GM12878 (cell line): Measurements from ENCODE around the gene RIPOR3. TPM values are rescaled to one million over a fixed set of nuclear protein-coding genes. Genes with fewer than 3 reads are reported as not detected.

Experiments used
- ATAC-seq: fragments of 200-7000 bp; cut with Tn5 transposase; 3 replicates; pipeline ENCODE4 v1.9.1; 2020; ENCODE audit warnings: mild to moderate bottlenecking, moderate library complexity
- BruUV-seq: library from RNA; stranded (reverse); fragments of 400-500 nt; replicated peaks from 2 replicates; lab custom pipeline; 2021; lab: Mats Ljungman, UMichigan
- CTCF ChIA-PET: fragments of 300-600 bp; sonication (Branson Sonifier 250); formaldehyde crosslinking; extraction: SDS; loops from one replicate; lab custom pipeline; 2021; ENCODE audit warnings: inconsistent platforms; lab: Yijun Ruan, JAX
- POLR2A ChIA-PET: fragments of 350-600 bp; formaldehyde crosslinking; extraction: SDS; loops from one replicate; lab custom pipeline; 2021; ENCODE audit warnings: inconsistent platforms; lab: Charles Lee
- RAD21 ChIA-PET: fragments of 300-600 bp; sonication (Branson Sonifier 250); formaldehyde crosslinking; loops from one replicate; lab custom pipeline; 2023; ENCODE audit warnings: antibody characterized with exemption; ENCODE audit not compliant: unreplicated experiment; lab: Charles Lee
- SMC1A ChIA-PET: fragments of 300-600 bp; sonication (Branson Sonifier 250); formaldehyde crosslinking; loops from one replicate; lab custom pipeline; 2023; ENCODE audit not compliant: unreplicated experiment, uncharacterized antibody; lab: Charles Lee
- DNase-seq: peaks from one replicate; pipeline ENCODE4 v3.0.0-alpha.2; 2011; ENCODE audit warnings: low read depth, low spot score
- FAIRE-seq: peaks from 3 replicates; lab custom pipeline; 2011; peaks lifted over from hg19 to GRCh38; lab: Jason Lieb, UNC
- H2AFZ ChIP-seq: 2 replicates; pipeline ENCODE4 v1.6.0; 2011; ENCODE audit warnings: low read depth, low read length, control low read depth; ENCODE audit not compliant: control insufficient read depth
- H3K27ac ChIP-seq: 2 replicates; pipeline ENCODE4 v1.5.1; 2011; ENCODE audit warnings: control low read depth; ENCODE audit not compliant: control insufficient read depth, insufficient read depth
- H3K27me3 ChIP-seq, 2 experiments: replicated peaks in 1 of 2; 2 replicates each; pipeline versions ENCODE4 v1.6.0 to v1.6.1; 2011; ENCODE audit warnings: low read length in 1 of 2; ENCODE audit not compliant: control insufficient read depth in 2 of 2, insufficient read depth in 2 of 2
- H3K36me3 ChIP-seq, 2 experiments: 2 replicates each; pipeline ENCODE4 v1.5.1; 2011; ENCODE audit warnings: low read length in 1 of 2; ENCODE audit not compliant: control insufficient read depth in 2 of 2, insufficient read depth in 2 of 2
- H3K4me1 ChIP-seq: 2 replicates; pipeline ENCODE4 v1.6.1; 2011; ENCODE audit warnings: mild to moderate bottlenecking, low read length, moderate library complexity, mixed read lengths; ENCODE audit not compliant: control insufficient read depth, insufficient read depth
- H3K4me2 ChIP-seq: 2 replicates; pipeline ENCODE4 v1.6.0; 2011; ENCODE audit warnings: control low read depth; ENCODE audit not compliant: control insufficient read depth, insufficient read depth
- H3K4me3 ChIP-seq: fragments of 200-600 bp; sonication (generic); 2 replicates; pipeline ENCODE4 v1.5.1; 2016
- H3K79me2 ChIP-seq: 2 replicates; pipeline ENCODE4 v1.6.0; 2011; ENCODE audit warnings: low read length; ENCODE audit not compliant: control insufficient read depth, insufficient read depth
- H3K9ac ChIP-seq: 2 replicates; pipeline ENCODE4 v1.8.0; 2011; ENCODE audit warnings: low read length, control low read depth, mixed read lengths; ENCODE audit not compliant: control insufficient read depth, insufficient read depth
- H3K9me3 ChIP-seq: replicated peaks from 3 replicates; pipeline ENCODE4 v1.5.1; 2011; ENCODE audit warnings: mild to moderate bottlenecking, low read length; ENCODE audit not compliant: control insufficient read depth, insufficient read depth
- H4K20me1 ChIP-seq: 2 replicates; pipeline ENCODE4 v1.6.0; 2011; ENCODE audit not compliant: control insufficient read depth, insufficient read depth
- E2F4 ChIP-seq: IDR thresholded peaks from 2 replicates; pipeline ENCODE4 v1.6.1; 2012; ENCODE audit warnings: low read depth, low read length, improper control_type of control experiment
- FOXM1 ChIP-seq: IDR thresholded peaks from 2 replicates; pipeline ENCODE4 v1.6.1; 2012; ENCODE audit warnings: low read depth, mild to moderate bottlenecking, inconsistent platforms, low read length, moderate library complexity
- KLF5 ChIP-seq: fragments of 450-650 bp; IDR thresholded peaks from 2 replicates; pipeline ENCODE4 v1.6.1; 2014; ENCODE audit warnings: mild to moderate bottlenecking; ENCODE audit not compliant: partially characterized antibody
- MLLT1 ChIP-seq: fragments of 450-650 bp; IDR thresholded peaks from 2 replicates; pipeline ENCODE4 v1.6.1; 2016; ENCODE audit warnings: mild to moderate bottlenecking
- NFXL1 ChIP-seq: fragments of 450-650 bp; IDR thresholded peaks from 2 replicates; pipeline ENCODE4 v1.6.1; 2017; ENCODE audit warnings: antibody characterized with exemption, mild to moderate bottlenecking, borderline replicate concordance
- RAD51 ChIP-seq: fragments of 450-650 bp; IDR thresholded peaks from 2 replicates; pipeline ENCODE4 v1.6.1; 2016; ENCODE audit warnings: moderate library complexity, mild to moderate bottlenecking, inconsistent platforms
- RBBP5 ChIP-seq: fragments of 200-600 bp; sonication (generic); conservative IDR thresholded peaks from 2 replicates; pipeline ENCODE4 v1.6.1; 2016
- WGBS: methylation state at CpG from one replicate; pipeline ENCODE4 v1.1.6; 2016; ENCODE audit warnings: low lambda C conversion rate; ENCODE audit not compliant: insufficient replicate concordance, insufficient coverage; ENCODE audit errors: missing lambda C conversion rate; 5-methylcytosine and 5-hydroxymethylcytosine counted together
- in situ Hi-C: fragments of 300-500 bp; cut with MboI; formaldehyde crosslinking; loops from 9 replicates; pipeline ENCODE4 v1.14.3; 2018; ENCODE audit warnings: mixed read lengths
- intact Hi-C: fragments of 100-400 bp; cut with micrococcal nuclease; formaldehyde crosslinking; loops from one replicate; pipeline ENCODE4 v1.14.2; 2022; ENCODE audit not compliant: unreplicated experiment
- polyA plus RNA-seq, 11 experiments: library from polyadenylated mRNA; depleted of rRNA in 4 of 11; unstranded in 6 of 11; stranded (reverse) in 5 of 11; fragments of >200 nt; fragmentation: Nextera tagmentation in 4 of 11; fragmentation: Illumina TruSeq in 1 of 11; extraction: Ambion mirVana in 4 of 11; extraction: Trizol in 1 of 11; gene quantifications; 1 replicate in 1 of 11; 2 replicates in 10 of 11; pipeline versions ENCODE4 v1.2.1 to v1.2.3, GENCODE V29; 2011 to 2016; ENCODE audit warnings: inconsistent platforms in 2 of 11, missing spikeins in 2 of 11, low read depth in 1 of 11
- total RNA-seq, 4 experiments: library from RNA; depleted of rRNA in 3 of 4; stranded (reverse); fragments of >200 nt in 3 of 4; fragmentation: Illumina TruSeq in 1 of 4; extraction: Trizol in 1 of 4; gene quantifications; 2 replicates each; pipeline versions ENCODE4 v1.2.1 to v1.2.3, GENCODE V29; 2013 to 2021

RIPOR3 gene
- total and polyA plus RNA-seq, 10 of the 15 experiments (the other 5 are each of a cell fraction or from before 2014, with no cell fraction given): 0.04 to 0.55 (median 0.12) TPM; not detected in 6

- no peak overlapping the region for H3K9ac ChIP-seq
- no peak for TF ChIP-seq KLF5
- no peak for TF ChIP-seq E2F4
- no peak for TF ChIP-seq RBBP5
- no peak for TF ChIP-seq FOXM1
- TF ChIP-seq RAD51: no peak
- no peak for TF ChIP-seq MLLT1
- peak; percentile 31; the same call in 1 of the 2 replicates for TF ChIP-seq NFXL1
- CTCF ChIA-PET: interaction anchor here (0.6 to 11.4 kb wide), 14 partner anchors 13 to 391 kb away, joined by 3 to 240 read pairs (median 4); no protein-coding TSS in a partner anchor
- H2AFZ ChIP-seq: no peak overlapping the region
- H3K36me3 ChIP-seq: peaks cover 45 to 60% of the 10 kb centered on the region in 2 experiments
- no peak overlapping the region for H3K4me2 ChIP-seq
- FAIRE-seq (no peak), ATAC-seq (no peak), DNase-seq (no peak)
- H3K4me1 ChIP-seq: no peaks in the 10 kb centered on the region
- WGBS: 81% methylated on average over 10 of the region's 10 CpGs
- no peaks in the 10 kb centered on the region for H4K20me1 ChIP-seq
- no peaks in the 10 kb centered on the region for H3K27me3 ChIP-seq
- SMC1A ChIA-PET: interaction anchor here (0.8 to 73.1 kb wide), 2 partner anchors 8 to 71 kb away, joined by 3 to 2799 read pairs; partner anchors contain the start of gene PTPN1
- POLR2A ChIA-PET: no interaction called here
- RAD21 ChIA-PET: interaction anchor here (0.7 to 1.7 kb wide), 4 partner anchors 68 to 116 kb away, joined by 3 to 5 read pairs (median 4); no protein-coding TSS in a partner anchor
- no TSS peak for BruUV-seq
- in situ Hi-C loops: loop anchor here (5.0 kb wide), 1 partner anchor 107 kb away; no protein-coding TSS in a partner anchor
- H3K27ac ChIP-seq: no peak overlapping the region
- intact Hi-C loops: no loop called here
- H3K9me3 ChIP-seq: no peaks in the 10 kb centered on the region
- no peaks in the 10 kb centered on the region; the same call in 1 of the 2 replicates for H3K79me2 ChIP-seq
- no peak overlapping the region for H3K4me3 ChIP-seq
Observed at GRCh38 chr20:50579511-50579910, 111.8 kb downstream of the RIPOR3 start.
